ENCODE results near the gene TGFBR3. TPM values are rescaled to one million over a fixed set of nuclear protein-coding genes. Genes with fewer than 3 reads are reported as not detected.

The TGFBR3 gene
- total and polyA plus RNA-seq, 9 of the 15 experiments (the other 6 are each of a cell fraction or from before 2014, with no cell fraction given) = 3.6 to 32.4 (median 15.6) TPM

- TF ChIP-seq VEZF1 (CRISPR knock-in tag; IDR thresholded peaks at IDR 0.05) (no peak), CAMTA2 (CRISPR knock-in tag; conservative IDR thresholded peaks at IDR 0.05) (no peak), DMBX1 (CRISPR knock-in tag; IDR thresholded peaks at IDR 0.05; ENCODE audit: borderline replicate concordance) (no peak), MTF1 (CRISPR knock-in tag; IDR thresholded peaks at IDR 0.05; ENCODE audit: borderline replicate concordance) (no peak), GATAD2B (IDR thresholded peaks at IDR 0.05; ENCODE audit: borderline replicate concordance) (no peak), HDGF (IDR thresholded peaks at IDR 0.05) (no peak), ZHX1 (conservative IDR thresholded peaks at IDR 0.05; ENCODE audit: low read length) (no peak), PPARD (CRISPR knock-in tag; IDR thresholded peaks at IDR 0.05) (no peak)
- TF ChIP-seq, protein P1, sequence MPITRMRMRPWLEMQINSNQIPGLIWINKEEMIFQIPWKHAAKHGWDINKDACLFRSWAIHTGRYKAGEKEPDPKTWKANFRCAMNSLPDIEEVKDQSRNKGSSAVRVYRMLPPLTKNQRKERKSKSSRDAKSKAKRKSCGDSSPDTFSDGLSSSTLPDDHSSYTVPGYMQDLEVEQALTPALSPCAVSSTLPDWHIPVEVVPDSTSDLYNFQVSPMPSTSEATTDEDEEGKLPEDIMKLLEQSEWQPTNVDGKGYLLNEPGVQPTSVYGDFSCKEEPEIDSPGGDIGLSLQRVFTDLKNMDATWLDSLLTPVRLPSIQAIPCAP (CRISPR knock-in tag; IDR thresholded peaks at IDR 0.05; ENCODE audit: borderline replicate concordance) = no peak
- TF ChIP-seq, protein P2, sequence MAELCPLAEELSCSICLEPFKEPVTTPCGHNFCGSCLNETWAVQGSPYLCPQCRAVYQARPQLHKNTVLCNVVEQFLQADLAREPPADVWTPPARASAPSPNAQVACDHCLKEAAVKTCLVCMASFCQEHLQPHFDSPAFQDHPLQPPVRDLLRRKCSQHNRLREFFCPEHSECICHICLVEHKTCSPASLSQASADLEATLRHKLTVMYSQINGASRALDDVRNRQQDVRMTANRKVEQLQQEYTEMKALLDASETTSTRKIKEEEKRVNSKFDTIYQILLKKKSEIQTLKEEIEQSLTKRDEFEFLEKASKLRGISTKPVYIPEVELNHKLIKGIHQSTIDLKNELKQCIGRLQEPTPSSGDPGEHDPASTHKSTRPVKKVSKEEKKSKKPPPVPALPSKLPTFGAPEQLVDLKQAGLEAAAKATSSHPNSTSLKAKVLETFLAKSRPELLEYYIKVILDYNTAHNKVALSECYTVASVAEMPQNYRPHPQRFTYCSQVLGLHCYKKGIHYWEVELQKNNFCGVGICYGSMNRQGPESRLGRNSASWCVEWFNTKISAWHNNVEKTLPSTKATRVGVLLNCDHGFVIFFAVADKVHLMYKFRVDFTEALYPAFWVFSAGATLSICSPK (IDR thresholded peaks at IDR 0.05; ENCODE audit: borderline replicate concordance) = no peak
- TF ChIP-seq, protein P3, sequence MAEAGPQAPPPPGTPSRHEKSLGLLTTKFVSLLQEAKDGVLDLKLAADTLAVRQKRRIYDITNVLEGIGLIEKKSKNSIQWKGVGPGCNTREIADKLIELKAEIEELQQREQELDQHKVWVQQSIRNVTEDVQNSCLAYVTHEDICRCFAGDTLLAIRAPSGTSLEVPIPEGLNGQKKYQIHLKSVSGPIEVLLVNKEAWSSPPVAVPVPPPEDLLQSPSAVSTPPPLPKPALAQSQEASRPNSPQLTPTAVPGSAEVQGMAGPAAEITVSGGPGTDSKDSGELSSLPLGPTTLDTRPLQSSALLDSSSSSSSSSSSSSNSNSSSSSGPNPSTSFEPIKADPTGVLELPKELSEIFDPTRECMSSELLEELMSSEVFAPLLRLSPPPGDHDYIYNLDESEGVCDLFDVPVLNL (CRISPR knock-in tag; IDR thresholded peaks at IDR 0.05; ENCODE audit: low read depth) = no peak
- TF ChIP-seq, protein P4, sequence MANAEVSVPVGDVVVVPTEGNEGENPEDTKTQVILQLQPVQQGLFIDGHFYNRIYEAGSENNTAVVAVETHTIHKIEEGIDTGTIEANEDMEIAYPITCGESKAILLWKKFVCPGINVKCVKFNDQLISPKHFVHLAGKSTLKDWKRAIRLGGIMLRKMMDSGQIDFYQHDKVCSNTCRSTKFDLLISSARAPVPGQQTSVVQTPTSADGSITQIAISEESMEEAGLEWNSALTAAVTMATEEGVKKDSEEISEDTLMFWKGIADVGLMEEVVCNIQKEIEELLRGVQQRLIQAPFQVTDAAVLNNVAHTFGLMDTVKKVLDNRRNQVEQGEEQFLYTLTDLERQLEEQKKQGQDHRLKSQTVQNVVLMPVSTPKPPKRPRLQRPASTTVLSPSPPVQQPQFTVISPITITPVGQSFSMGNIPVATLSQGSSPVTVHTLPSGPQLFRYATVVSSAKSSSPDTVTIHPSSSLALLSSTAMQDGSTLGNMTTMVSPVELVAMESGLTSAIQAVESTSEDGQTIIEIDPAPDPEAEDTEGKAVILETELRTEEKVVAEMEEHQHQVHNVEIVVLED (CRISPR knock-in tag; IDR thresholded peaks at IDR 0.05) = no peak
These were observed 38.1 kb downstream of the TGFBR3 start (continued) for GRCh38 chr1:91847851-91848250.
